B cell (primary cell): ENCODE measurements around the gene RRBP1. TPM values are rescaled to one million over a fixed set of nuclear protein-coding genes. Genes with fewer than 3 reads are reported as not detected.

Experiments used
- ATAC-seq: fragments of 200-7000 bp; cut with Tn5 transposase; one replicate; pipeline ENCODE4 v1.10.0; 2021; ENCODE audit warnings: low read depth, mild to moderate bottlenecking, moderate number of reproducible peaks, moderate library complexity
- CTCF ChIA-PET: fragments of 350-600 bp; sonication (Branson Sonifier 250); formaldehyde crosslinking; loops from one replicate; lab custom pipeline; 2021; ENCODE audit warnings: antibody characterized with exemption, inconsistent platforms; lab: Charles Lee
- POLR2A ChIA-PET: fragments of 350-600 bp; sonication (Branson Sonifier 250); formaldehyde crosslinking; loops from one replicate; lab custom pipeline; 2021; ENCODE audit warnings: antibody characterized with exemption; lab: Charles Lee
- DNase-seq: peaks from one replicate; pipeline ENCODE4 v3.0.0; 2013
- H2AFZ ChIP-seq: 2 replicates; pipeline ENCODE4 v1.6.1; 2012; ENCODE audit warnings: mild to moderate bottlenecking, low read depth, low read length; ENCODE audit not compliant: insufficient read depth, poor library complexity, severe bottlenecking
- H3K27ac ChIP-seq, 2 donors: 1 replicate in 1 of 2; 2 replicates in 1 of 2; pipeline ENCODE4 v1.5.1; 2012 to 2013; ENCODE audit warnings: low read length in 2 of 2, mild to moderate bottlenecking in 2 of 2, moderate library complexity in 1 of 2
- H3K27me3 ChIP-seq, 4 experiments: fragments of 200-600 bp in 1 of 4; sonication (generic) in 1 of 4; replicated peaks in 1 of 4; 1 replicate in 2 of 4; 2 replicates in 2 of 4; pipeline versions ENCODE4 v1.6.1 to v1.7.0; 2013 to 2016; ENCODE audit warnings: low read length in 3 of 4, mild to moderate bottlenecking in 2 of 4, mixed read lengths in 1 of 4, moderate library complexity in 1 of 4; ENCODE audit not compliant: insufficient read depth in 4 of 4, control insufficient read depth in 3 of 4; ENCODE audit errors: control extremely low read depth in 1 of 4
- H3K36me3 ChIP-seq, 2 experiments: replicated peaks in 1 of 2; 1 replicate in 1 of 2; 2 replicates in 1 of 2; pipeline versions ENCODE4 v1.6.1 to v1.7.1; 2013; ENCODE audit warnings: low read length in 1 of 2; ENCODE audit not compliant: insufficient read depth in 2 of 2, control insufficient read depth in 1 of 2; ENCODE audit errors: control extremely low read depth in 1 of 2, extremely low read depth in 1 of 2
- H3K4me1 ChIP-seq, 2 donors: fragments of 200-600 bp in 1 of 2; sonication (generic) in 1 of 2; 1 replicate in 1 of 2; 2 replicates in 1 of 2; pipeline versions ENCODE4 v1.5.1 to v1.6.1; 2013 to 2017; ENCODE audit warnings: low read length in 2 of 2; ENCODE audit not compliant: control insufficient read depth in 2 of 2, insufficient read depth in 2 of 2
- H3K4me2 ChIP-seq: replicated peaks from 2 replicates; pipeline ENCODE3; 2012; ENCODE audit warnings: mild to moderate bottlenecking, low read depth, low read length; ENCODE audit not compliant: poor library complexity, severe bottlenecking
- H3K4me3 ChIP-seq, 5 experiments: fragments of 200-600 bp in 1 of 5; sonication (generic) in 1 of 5; 1 replicate in 3 of 5; 2 replicates in 2 of 5; pipeline versions ENCODE4 v1.5.1 to v1.7.0; 2011 to 2016; ENCODE audit warnings: low read length in 4 of 5, mild to moderate bottlenecking in 4 of 5, low read depth in 2 of 5, control low read depth in 1 of 5, moderate library complexity in 1 of 5; ENCODE audit not compliant: insufficient read depth in 1 of 5; ENCODE audit errors: control extremely low read depth in 1 of 5, extremely low read depth in 1 of 5
- H3K79me2 ChIP-seq: fragments of 200-600 bp; sonication (generic); one replicate; pipeline ENCODE4 v1.6.0; 2016; ENCODE audit warnings: low read length; ENCODE audit not compliant: control insufficient read depth, insufficient read depth
- H3K9ac ChIP-seq: fragments of 200-600 bp; sonication (generic); 2 replicates; pipeline ENCODE4 v1.6.1; 2017; ENCODE audit warnings: mild to moderate bottlenecking, low read length, moderate library complexity
- H3K9me3 ChIP-seq, 3 donors: one replicate each; pipeline versions ENCODE4 v1.6.1 to v1.7.1; 2013; ENCODE audit warnings: low read length in 2 of 3; ENCODE audit not compliant: control insufficient read depth in 2 of 3, insufficient read depth in 1 of 3; ENCODE audit errors: control extremely low read depth in 1 of 3
- H4K20me1 ChIP-seq: 2 replicates; pipeline ENCODE4 v1.6.0; 2012; ENCODE audit warnings: mild to moderate bottlenecking, low read length; ENCODE audit not compliant: insufficient read depth, control insufficient read depth, poor library complexity, severe bottlenecking
- H3K27ac Mint-ChIP-seq: one replicate; pipeline ENCODE4 v1.8.0; 2021; ENCODE audit warnings: mixed read lengths
- H3K27me3 Mint-ChIP-seq: one replicate; pipeline ENCODE4 v1.8.0; 2021; ENCODE audit warnings: mixed read lengths
- H3K4me1 Mint-ChIP-seq: one replicate; pipeline ENCODE4 v1.8.0; 2021; ENCODE audit warnings: mixed read lengths
- H3K4me3 Mint-ChIP-seq: one replicate; pipeline ENCODE4 v1.8.0; 2021; ENCODE audit warnings: mixed read lengths
- H3K9me3 Mint-ChIP-seq: one replicate; pipeline ENCODE4 v1.8.0; 2022; ENCODE audit warnings: mixed read lengths; ENCODE audit not compliant: insufficient read depth
- EZH2 ChIP-seq: IDR thresholded peaks from 2 replicates; pipeline ENCODE4 v1.6.1; 2012; ENCODE audit warnings: borderline replicate concordance, low read depth, mild to moderate bottlenecking, moderate library complexity, low read length; ENCODE audit not compliant: insufficient read depth, poor library complexity, severe bottlenecking
- WGBS: methylation state at CpG from one replicate; pipeline ENCODE4 v1.1.5; 2013; ENCODE audit warnings: missing lambda C conversion rate; ENCODE audit not compliant: insufficient coverage; 5-methylcytosine and 5-hydroxymethylcytosine counted together
- intact Hi-C: fragments of 100-400 bp; cut with micrococcal nuclease; formaldehyde crosslinking; loops from one replicate; pipeline ENCODE4 v1.10.0; 2022
- polyA plus RNA-seq: library from polyadenylated mRNA; depleted of rRNA; stranded (reverse); fragments of >200 nt; gene quantifications from 2 replicates; pipeline ENCODE4 v1.2.3, GENCODE V29; 2012
- total RNA-seq, 2 donors: library from RNA; stranded (reverse); fragments of 120-200 nt in 1 of 2; gene quantifications; 1 replicate in 1 of 2; 2 replicates in 1 of 2; pipeline versions ENCODE4 v1.2.3 to v1.2.4, GENCODE V29; 2013 to 2022
- TF ChIP-seq, protein P1 (sequence below): fragments of 200-600 bp; IDR thresholded peaks from one replicate; pipeline ENCODE4 v1.8.0; 2022; ENCODE audit warnings: antibody characterized with exemption, mild to moderate bottlenecking

Gene RRBP1
- total and polyA plus RNA-seq, 2 donors (not counting 1 experiment from before 2014, with no cell fraction given) = 10.9 to 27.5 TPM

DNA sequence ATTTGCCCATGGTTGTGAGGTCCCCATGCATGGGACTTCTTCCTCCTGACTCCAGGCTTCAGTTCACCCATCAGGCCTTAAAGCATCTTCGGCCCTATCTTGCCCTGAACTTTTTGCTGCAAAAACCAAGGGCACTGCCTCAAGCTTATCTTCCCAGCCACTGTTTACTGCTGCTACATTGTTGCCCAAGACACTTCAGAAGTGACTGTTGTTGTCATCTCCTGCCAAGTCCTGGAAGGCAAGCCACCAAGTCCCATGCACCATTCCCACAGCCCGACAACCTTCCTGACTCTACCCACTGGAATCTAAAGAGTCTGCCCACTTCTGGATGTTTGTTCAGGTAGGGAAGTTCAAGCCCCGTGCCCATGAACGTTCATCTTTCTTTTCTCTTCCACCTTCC is 30.2 kb upstream of the RRBP1 start:
- no peak overlapping the region for H3K9ac ChIP-seq

DNA sequence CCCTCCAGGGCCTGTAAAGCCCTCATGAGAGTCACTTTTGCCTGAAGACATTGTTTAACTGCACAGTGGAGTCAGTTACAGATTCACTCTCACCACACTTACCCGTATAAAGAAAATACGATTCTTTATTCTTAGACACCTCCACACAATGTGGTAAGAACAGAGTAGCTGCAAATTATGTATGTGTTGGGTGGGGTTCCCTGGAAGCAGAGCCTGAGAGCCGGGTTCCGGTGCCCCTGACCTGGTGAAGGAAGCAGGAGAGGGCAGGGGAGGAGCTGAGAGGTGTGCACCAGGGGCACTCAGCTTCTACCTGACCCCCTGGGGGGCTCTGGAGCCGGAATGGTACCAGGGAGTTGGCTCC is 29.2 kb upstream of the RRBP1 start:
- Histone ChIP-seq H3K4me2 (no peak overlapping the region), H3K9ac (no peak overlapping the region), H3K4me1 (no peaks in the 10 kb centered on the region), H3K9me3 (no peaks in the 10 kb centered on the region), H2AFZ (no peak overlapping the region), H3K4me3 (no peak overlapping the region), H4K20me1 (no peaks in the 10 kb centered on the region), H3K79me2 (no peaks in the 10 kb centered on the region), H3K36me3 (no peaks in the 10 kb centered on the region), H3K27me3 (no peaks in the 10 kb centered on the region), H3K27ac (no peak overlapping the region)
- TF ChIP-seq EZH2 = no peak
- TF ChIP-seq, protein P1, sequence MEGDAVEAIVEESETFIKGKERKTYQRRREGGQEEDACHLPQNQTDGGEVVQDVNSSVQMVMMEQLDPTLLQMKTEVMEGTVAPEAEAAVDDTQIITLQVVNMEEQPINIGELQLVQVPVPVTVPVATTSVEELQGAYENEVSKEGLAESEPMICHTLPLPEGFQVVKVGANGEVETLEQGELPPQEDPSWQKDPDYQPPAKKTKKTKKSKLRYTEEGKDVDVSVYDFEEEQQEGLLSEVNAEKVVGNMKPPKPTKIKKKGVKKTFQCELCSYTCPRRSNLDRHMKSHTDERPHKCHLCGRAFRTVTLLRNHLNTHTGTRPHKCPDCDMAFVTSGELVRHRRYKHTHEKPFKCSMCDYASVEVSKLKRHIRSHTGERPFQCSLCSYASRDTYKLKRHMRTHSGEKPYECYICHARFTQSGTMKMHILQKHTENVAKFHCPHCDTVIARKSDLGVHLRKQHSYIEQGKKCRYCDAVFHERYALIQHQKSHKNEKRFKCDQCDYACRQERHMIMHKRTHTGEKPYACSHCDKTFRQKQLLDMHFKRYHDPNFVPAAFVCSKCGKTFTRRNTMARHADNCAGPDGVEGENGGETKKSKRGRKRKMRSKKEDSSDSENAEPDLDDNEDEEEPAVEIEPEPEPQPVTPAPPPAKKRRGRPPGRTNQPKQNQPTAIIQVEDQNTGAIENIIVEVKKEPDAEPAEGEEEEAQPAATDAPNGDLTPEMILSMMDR = no peak
- DNase-seq (no peak), ATAC-seq (no peak)
- WGBS = 84% methylated on average over 3 of the region's 5 CpGs
- no peaks in the 10 kb centered on the region for H3K4me1 Mint-ChIP-seq
- intact Hi-C loops = no loop called here
- peaks cover 3% of the 10 kb centered on the region for H3K27me3 Mint-ChIP-seq
- ChIA-PET POLR2A (no interaction called here), CTCF (no interaction called here)
- H3K9me3 Mint-ChIP-seq = no peaks in the 10 kb centered on the region
- no peak overlapping the region for H3K4me3 Mint-ChIP-seq
- no peak overlapping the region for H3K27ac Mint-ChIP-seq

More for the DNA sequence above, 30.2 kb upstream of the RRBP1 start:
- H3K4me1 ChIP-seq = no peaks in the 10 kb centered on the region
- H3K27me3 ChIP-seq = no peaks in the 10 kb centered on the region
- Mint-ChIP-seq H3K27ac (no peak overlapping the region), H3K9me3 (no peaks in the 10 kb centered on the region), H3K4me3 (no peak overlapping the region), H3K27me3 (peaks cover 3% of the 10 kb centered on the region), H3K4me1 (no peaks in the 10 kb centered on the region)
- DNase-seq = no peak
- WGBS = 93% methylated on average over 1 of the region's 4 CpGs
- no peak overlapping the region for H3K4me2 ChIP-seq
- no peaks in the 10 kb centered on the region for H3K9me3 ChIP-seq
- H3K4me3 ChIP-seq = no peak overlapping the region
- no peak for TF ChIP-seq EZH2
- TF ChIP-seq, protein P1 = no peak
- H3K27ac ChIP-seq = no peak overlapping the region
- no peaks in the 10 kb centered on the region for H4K20me1 ChIP-seq
- no peak overlapping the region for H2AFZ ChIP-seq
- ChIA-PET POLR2A (no interaction called here), CTCF (no interaction called here)
- no peak for ATAC-seq
- no peaks in the 10 kb centered on the region for H3K79me2 ChIP-seq
- no peaks in the 10 kb centered on the region for H3K36me3 ChIP-seq
- intact Hi-C loops = no loop called here
